A549 (cell line): Measurements from ENCODE around the gene EFHC1. TPM values are rescaled to one million over a fixed set of nuclear protein-coding genes. Genes with fewer than 3 reads are reported as not detected.
A peak's percentile ranks its signal among the peaks of the same experiment; 100 is the strongest.

ENCODE experiments used
- ATAC-seq, 2 experiments: fragments of 200-7000 bp in 1 of 2; fragments of >200 bp in 1 of 2; cut with Nextera tagmentation in 1 of 2; cut with Tn5 transposase in 1 of 2; 3 replicates each; pipeline versions ENCODE4 v1.8.0 to v1.9.1; 2018 to 2020; ENCODE audit warnings: mild to moderate bottlenecking in 1 of 2, moderate library complexity in 1 of 2
- CTCF ChIA-PET: fragments of 300-600 bp; sonication (Branson Sonifier 250); formaldehyde crosslinking; extraction: SDS; loops from one replicate; lab custom pipeline; 2021; ENCODE audit warnings: antibody characterized with exemption, inconsistent platforms; lab: Yijun Ruan, JAX
- POLR2A ChIA-PET: fragments of 350-600 bp; formaldehyde crosslinking; extraction: SDS; loops from one replicate; lab custom pipeline; 2021; ENCODE audit warnings: antibody characterized with exemption, inconsistent platforms; lab: Yijun Ruan, JAX
- DNase-seq, 2 experiments: peaks; one replicate each; pipeline versions ENCODE4 v3.0.0 to v3.0.0-alpha.2; 2011 to 2016; ENCODE audit warnings: low read depth in 1 of 2, low spot score in 1 of 2
- FAIRE-seq: peaks from 2 replicates; lab custom pipeline; 2011; peaks lifted over from hg19 to GRCh38; lab: Jason Lieb, UNC
- H3K27ac ChIP-seq, 2 experiments: fragments of >200 bp; sonication (Bioruptor Twin); formaldehyde crosslinking; 3 replicates each; pipeline ENCODE4 v1.5.1; 2016 to 2017
- H3K4me1 ChIP-seq: fragments of >200 bp; sonication (Bioruptor Twin); formaldehyde crosslinking; 3 replicates; pipeline ENCODE4 v1.6.1; 2016
- H3K4me2 ChIP-seq: fragments of >200 bp; sonication (Bioruptor Twin); formaldehyde crosslinking; 3 replicates; pipeline ENCODE4 v1.6.1; 2016
- H3K4me3 ChIP-seq: fragments of >200 bp; sonication (Bioruptor Twin); formaldehyde crosslinking; 3 replicates; pipeline ENCODE4 v1.5.1; 2016
- H3K9me3 ChIP-seq: fragments of >200 bp; sonication (Bioruptor Twin); formaldehyde crosslinking; 3 replicates; pipeline ENCODE4 v1.6.1; 2016
- BHLHE40 ChIP-seq: IDR thresholded peaks from 2 replicates; pipeline ENCODE4 v1.6.1; 2012; ENCODE audit warnings: low read depth, low read length, inconsistent platforms
- CBX8 ChIP-seq: fragments of 200-600 bp; sonication (generic); IDR thresholded peaks from 2 replicates; pipeline ENCODE4 v1.6.1; 2016
- CEBPB ChIP-seq, 2 experiments: fragments of >200 bp in 1 of 2; sonication (Bioruptor Twin) in 1 of 2; formaldehyde crosslinking in 1 of 2; IDR thresholded peaks; 2 replicates each; pipeline ENCODE4 v1.6.1; 2012 to 2016
- CHD2 ChIP-seq: fragments of 150-350 bp; IDR thresholded peaks from 2 replicates; pipeline ENCODE4 v1.6.1; 2014; ENCODE audit warnings: low read length; ENCODE audit not compliant: partially characterized antibody
- CHD4 ChIP-seq: fragments of 200-600 bp; sonication (generic); IDR thresholded peaks from 2 replicates; pipeline ENCODE4 v1.6.1; 2016; ENCODE audit warnings: antibody characterized with exemption, mild to moderate bottlenecking, borderline replicate concordance
- FOSB ChIP-seq: fragments of 250-450 bp; sonication (Bioruptor Pico); IDR thresholded peaks from 2 replicates; pipeline ENCODE4 v1.5.0; 2020; ENCODE audit warnings: mild to moderate bottlenecking, moderate library complexity
- FOSL2 ChIP-seq, 2 experiments: fragments of 450-650 bp in 1 of 2; fragments of >200 bp in 1 of 2; sonication (Bioruptor Twin) in 1 of 2; formaldehyde crosslinking; IDR thresholded peaks; 2 replicates each; pipeline versions ENCODE4 v1.5.0 to v1.6.1; 2016 to 2020; ENCODE audit warnings: mild to moderate bottlenecking in 1 of 2, moderate library complexity in 1 of 2
- GATA3 ChIP-seq: IDR thresholded peaks from 2 replicates; pipeline ENCODE4 v1.6.1; 2012; ENCODE audit warnings: borderline replicate concordance
- HES2 ChIP-seq: fragments of >200 bp; sonication (Bioruptor Twin); formaldehyde crosslinking; IDR thresholded peaks from 2 replicates; pipeline ENCODE4 v1.6.1; 2016
- HOXB13 ChIP-seq: fragments of 250-450 bp; sonication (Bioruptor Pico); IDR thresholded peaks from 2 replicates; pipeline ENCODE4 v1.5.0; 2020; ENCODE audit warnings: low read depth, mild to moderate bottlenecking, moderate library complexity
- MAX ChIP-seq: IDR thresholded peaks from 2 replicates; pipeline ENCODE4 v1.6.1; 2012
- NPAS2 ChIP-seq: fragments of 250-450 bp; sonication (Bioruptor Pico); IDR thresholded peaks from 2 replicates; pipeline ENCODE4 v1.8.0; 2022; ENCODE audit warnings: mild to moderate bottlenecking, moderate library complexity, borderline replicate concordance
- POLR2A ChIP-seq: IDR thresholded peaks from 2 replicates; pipeline ENCODE4 v1.6.1; 2012; ENCODE audit warnings: mild to moderate bottlenecking, low read length
- RCOR1 ChIP-seq: fragments of 150-350 bp; IDR thresholded peaks from 2 replicates; pipeline ENCODE4 v1.6.1; 2014; ENCODE audit warnings: antibody characterized with exemption, low read length, low read depth
- REST ChIP-seq: fragments of 200-600 bp; sonication (generic); IDR thresholded peaks from 2 replicates; pipeline ENCODE4 v1.6.1; 2016; ENCODE audit warnings: antibody characterized with exemption, mild to moderate bottlenecking, moderate library complexity
- RFX5 ChIP-seq: fragments of 450-650 bp; IDR thresholded peaks from 2 replicates; pipeline ENCODE4 v1.7.1; 2014; ENCODE audit warnings: antibody characterized with exemption, mild to moderate bottlenecking, moderate library complexity
- RNF2 ChIP-seq: fragments of 200-600 bp; sonication (generic); IDR thresholded peaks from 2 replicates; pipeline ENCODE4 v1.6.1; 2016; ENCODE audit warnings: low read depth, mild to moderate bottlenecking, antibody characterized with exemption, moderate library complexity, borderline replicate concordance
- SREBF2 ChIP-seq: fragments of 450-650 bp; IDR thresholded peaks from 2 replicates; pipeline ENCODE4 v1.6.1; 2014; ENCODE audit warnings: mild to moderate bottlenecking, moderate library complexity
- USF2 ChIP-seq: fragments of 450-650 bp; IDR thresholded peaks from 2 replicates; pipeline ENCODE4 v1.6.1; 2014; ENCODE audit warnings: antibody characterized with exemption
- WGBS: methylation state at CpG from one replicate; pipeline ENCODE4 v1.1.6; 2017; ENCODE audit errors: missing lambda C conversion rate; 5-methylcytosine and 5-hydroxymethylcytosine counted together
- polyA plus RNA-seq, 4 experiments: library from polyadenylated mRNA; depleted of rRNA in 3 of 4; stranded (reverse); fragments of >200 nt; fragmentation: RNase III in 1 of 4; extraction: RNeasy Plus Mini Kit Qiagen cat#74134 plus additional on column Dnase treatment in 1 of 4; gene quantifications; 2 replicates in 3 of 4; 3 replicates in 1 of 4; pipeline ENCODE4 v1.2.3, GENCODE V29; 2011 to 2017

The EFHC1 gene
- polyA plus RNA-seq, 2 of the 4 experiments (the other 2 are of a cell fraction) = 14.0 to 46.7 TPM

GRCh38 chr6:52555518-52556233 is 135.5 kb downstream of the EFHC1 start:
- ChIA-PET CTCF (no interaction called here), POLR2A (no interaction called here)
- no peak overlapping the region for H3K4me2 ChIP-seq
- no peak for FAIRE-seq
- no peak for TF ChIP-seq RCOR1
- no peak for TF ChIP-seq RNF2
- no peak for TF ChIP-seq CHD2
- TF ChIP-seq MAX = no peak
- TF ChIP-seq CHD4 = no peak
- TF ChIP-seq RFX5 = no peak
- no peak for TF ChIP-seq NPAS2 (CRISPR knock-in tag)
- no peak for TF ChIP-seq SREBF2
- no peak for TF ChIP-seq FOSL2 (IDR thresholded peaks at IDR 0.05)
- no peak for TF ChIP-seq FOSL2 (CRISPR knock-in tag; IDR thresholded peaks at IDR 0.05)
- TF ChIP-seq GATA3 = no peak
- TF ChIP-seq CEBPB (IDR thresholded peaks at IDR 0.05) = no peak
- no peak for TF ChIP-seq HOXB13 (CRISPR knock-in tag)
- no peak for TF ChIP-seq USF2
- no peak for TF ChIP-seq POLR2A
- TF ChIP-seq HES2 = no peak
- no peak for TF ChIP-seq BHLHE40
- no peak for TF ChIP-seq FOSB (CRISPR knock-in tag)
- no peak for DNase-seq
- no peaks in the 10 kb centered on the region for H3K9me3 ChIP-seq
- peak overlapping the region in 1 of 2 experiments; percentile 53; a peak in 3 of 6 replicates for H3K27ac ChIP-seq
- no peak for ATAC-seq
- no peak overlapping the region for H3K4me3 ChIP-seq
- peaks cover 43% of the 10 kb centered on the region for H3K4me1 ChIP-seq
- WGBS = 77% methylated on average over 5 of the region's 5 CpGs

- Histone ChIP-seq H3K27ac (peak overlapping the region in 1 of 2 experiments; percentile 53; a peak in 1 of 6 replicates), H3K4me2 (no peak overlapping the region), H3K4me1 (peaks cover 29% of the 10 kb centered on the region), H3K9me3 (no peaks in the 10 kb centered on the region), H3K4me3 (no peak overlapping the region)
- WGBS = 81% methylated on average over 11 of the region's 11 CpGs
- no peak for DNase-seq
- TF ChIP-seq REST = no peak
- no peak for TF ChIP-seq CBX8
- no peak for TF ChIP-seq USF2
- no peak for TF ChIP-seq SREBF2
- ChIA-PET CTCF (no interaction called here), POLR2A (no interaction called here)
- FAIRE-seq = no peak
- no peak for ATAC-seq
These were observed 137.5 kb downstream of the EFHC1 start for GRCh38 chr6:52557389-52558265.
